HCT116 (cell line): ENCODE results near the gene PTCSC3. TPM values are rescaled to one million over a fixed set of nuclear protein-coding genes. Genes with fewer than 3 reads are reported as not detected.

Experiments
- ATAC-seq: fragments of 200-7000 bp; cut with Tn5 transposase; 2 replicates; pipeline ENCODE4 v1.9.1; 2020; ENCODE audit warnings: mild to moderate bottlenecking, moderate library complexity
- BruUV-seq: library from RNA; stranded (reverse); fragments of 400-500 nt; replicated peaks from 2 replicates; lab custom pipeline; 2021; lab: Mats Ljungman, UMichigan
- CTCF ChIA-PET: fragments of 300-600 bp; sonication (Branson Sonifier 250); formaldehyde crosslinking; loops from one replicate; lab custom pipeline; 2021; ENCODE audit warnings: antibody characterized with exemption; lab: Charles Lee
- POLR2A ChIA-PET: fragments of 300-600, 350-600 bp; sonication (Branson Sonifier 250); formaldehyde crosslinking; loops from one replicate; lab custom pipeline; 2021; ENCODE audit warnings: antibody characterized with exemption; lab: Charles Lee
- RAD21 ChIA-PET, 2 experiments: fragments of 300-600 bp; sonication (Branson Sonifier 250); formaldehyde crosslinking; loops; one replicate each; lab custom pipeline; 2023; ENCODE audit warnings: low total read pairs in 2 of 2; ENCODE audit not compliant: uncharacterized antibody in 2 of 2, unreplicated experiment in 2 of 2, low non-redundant PET in 1 of 2; lab: Charles Lee
- DNase-seq: peaks from one replicate; pipeline ENCODE4 v3.0.0-alpha.2; 2010; ENCODE audit warnings: low read depth, low spot score
- H2AFZ ChIP-seq: fragments of 200-600 bp; shearing (Covaris generic), sonication (generic); 2 replicates; pipeline ENCODE4 v1.6.1; 2017; ENCODE audit warnings: low read depth, mixed run types, mixed read lengths, antibody characterized with exemption, low read length; ENCODE audit not compliant: poor library complexity, severe bottlenecking
- H3K27ac ChIP-seq: 2 replicates; pipeline ENCODE4 v1.5.1; 2012; ENCODE audit warnings: low read depth, low read length
- H3K27me3 ChIP-seq: fragments of 200-600 bp; sonication (generic); 2 replicates; pipeline ENCODE4 v1.6.1; 2016; ENCODE audit warnings: mixed run types, low read length, mixed read lengths; ENCODE audit not compliant: insufficient read depth
- H3K36me3 ChIP-seq, 2 experiments: fragments of 200-500 bp in 1 of 2; fragments of 200-600 bp in 1 of 2; sonication (Bioruptor generic) in 1 of 2; sonication (generic) in 1 of 2; 2 replicates each; pipeline versions ENCODE4 v1.5.1 to v1.6.1; 2014 to 2016; ENCODE audit warnings: low read length in 2 of 2, inconsistent platforms in 1 of 2, mixed read lengths in 1 of 2, mixed run types in 1 of 2; ENCODE audit not compliant: insufficient read depth in 2 of 2, control insufficient read depth in 1 of 2
- H3K4me1 ChIP-seq, 2 experiments: fragments of 200-600 bp in 1 of 2; sonication (generic) in 1 of 2; 2 replicates each; pipeline versions ENCODE4 v1.5.1 to v1.6.1; 2012 to 2017; ENCODE audit warnings: low read length in 2 of 2, inconsistent platforms in 1 of 2, mild to moderate bottlenecking in 1 of 2, mixed read lengths in 1 of 2, mixed run types in 1 of 2, moderate library complexity in 1 of 2; ENCODE audit not compliant: insufficient read depth in 2 of 2, control insufficient read depth in 1 of 2
- H3K4me2 ChIP-seq: fragments of 200-600 bp; sonication (generic); 2 replicates; pipeline ENCODE4 v1.6.1; 2017; ENCODE audit warnings: mixed run types, low read length, mixed read lengths
- H3K4me3 ChIP-seq, 2 experiments: fragments of 200-600 bp in 1 of 2; sonication (generic) in 1 of 2; replicated peaks in 1 of 2; 2 replicates each; pipeline ENCODE4 v1.5.1; 2011 to 2016; ENCODE audit warnings: low read length in 2 of 2, control low read depth in 1 of 2, low read depth in 1 of 2, mild to moderate bottlenecking in 1 of 2, mixed read lengths in 1 of 2, mixed run types in 1 of 2
- H3K79me2 ChIP-seq: fragments of 200-600 bp; sonication (generic); 2 replicates; pipeline ENCODE4 v1.6.1; 2017; ENCODE audit warnings: mild to moderate bottlenecking, mixed run types, low read length, moderate library complexity, mixed read lengths; ENCODE audit not compliant: insufficient read depth
- H3K9ac ChIP-seq: fragments of 200-600 bp; sonication (generic); 2 replicates; pipeline ENCODE4 v1.6.1; 2016; ENCODE audit warnings: low read length, mixed read lengths
- H3K9me2 ChIP-seq: fragments of 200-600 bp; sonication (generic), shearing (Covaris generic); 2 replicates; pipeline ENCODE4 v1.6.1; 2017; ENCODE audit warnings: mixed run types, mild to moderate bottlenecking, moderate library complexity; ENCODE audit not compliant: insufficient read depth
- H3K9me3 ChIP-seq, 2 experiments: fragments of 200-500 bp in 1 of 2; fragments of 200-600 bp in 1 of 2; sonication (Bioruptor generic) in 1 of 2; sonication (generic) in 1 of 2; 2 replicates each; pipeline ENCODE4 v1.6.1; 2014 to 2017; ENCODE audit warnings: low read length in 2 of 2, mixed read lengths in 2 of 2, inconsistent platforms in 1 of 2, low read depth in 1 of 2, mild to moderate bottlenecking in 1 of 2, mixed run types in 1 of 2, moderate library complexity in 1 of 2; ENCODE audit not compliant: control insufficient read depth in 1 of 2, insufficient read depth in 1 of 2
- H4K20me1 ChIP-seq: fragments of 200-600 bp; sonication (generic), shearing (Covaris generic); 2 replicates; pipeline ENCODE4 v1.6.1; 2017; ENCODE audit warnings: mixed run types, mild to moderate bottlenecking, moderate library complexity; ENCODE audit not compliant: insufficient read depth
- CEBPB ChIP-seq: IDR thresholded peaks from 2 replicates; pipeline ENCODE4 v1.6.1; 2012; ENCODE audit warnings: low read depth
- ELF1 ChIP-seq: IDR thresholded peaks from 2 replicates; pipeline ENCODE4 v1.6.1; 2012; ENCODE audit warnings: low read depth, borderline replicate concordance
- EZH2 ChIP-seq: fragments of 200-600 bp; sonication (generic); IDR thresholded peaks from 2 replicates; pipeline ENCODE4 v1.6.1; 2017; ENCODE audit warnings: antibody characterized with exemption, mixed run types
- EZH2phosphoT487 ChIP-seq: fragments of 200-600 bp; IDR thresholded peaks from 2 replicates; pipeline ENCODE4 v1.6.1; 2018; ENCODE audit warnings: antibody characterized with exemption, borderline replicate concordance
- JUND ChIP-seq: IDR thresholded peaks from 2 replicates; pipeline ENCODE4 v1.6.1; 2012
- RAD21 ChIP-seq: IDR thresholded peaks from 2 replicates; pipeline ENCODE4 v1.6.1; 2012; ENCODE audit warnings: low read depth, mild to moderate bottlenecking
- REST ChIP-seq: IDR thresholded peaks from 2 replicates; pipeline ENCODE4 v1.6.1; 2012; ENCODE audit warnings: low read depth
- SIN3A ChIP-seq: IDR thresholded peaks from 2 replicates; pipeline ENCODE4 v1.6.1; 2012; ENCODE audit warnings: low read depth
- SP1 ChIP-seq: IDR thresholded peaks from 2 replicates; pipeline ENCODE4 v1.6.1; 2012; ENCODE audit warnings: low read depth
- SRF ChIP-seq: IDR thresholded peaks from 2 replicates; pipeline ENCODE4 v1.6.1; 2012; ENCODE audit warnings: low read depth
- TCF7L2 ChIP-seq: IDR thresholded peaks from 2 replicates; pipeline ENCODE4 v1.7.0; 2011; ENCODE audit warnings: borderline replicate concordance, inconsistent platforms; ENCODE audit not compliant: insufficient read depth, insufficient read length; ENCODE audit errors: extremely low read depth
- YY1 ChIP-seq: IDR thresholded peaks from 2 replicates; pipeline ENCODE4 v1.6.1; 2011; ENCODE audit warnings: low read length, low read depth, moderate library complexity, mild to moderate bottlenecking; ENCODE audit not compliant: insufficient replicate concordance; ENCODE audit errors: extremely low read depth
- ZFX ChIP-seq: fragments of 450-650 bp; IDR thresholded peaks from 2 replicates; pipeline ENCODE4 v1.6.1; 2017
- intact Hi-C: fragments of 100-400 bp; cut with micrococcal nuclease; formaldehyde crosslinking; loops from 2 replicates; pipeline ENCODE4 v1.10.0; 2022
- total RNA-seq: library from RNA; stranded (reverse); gene quantifications from one replicate; pipeline ENCODE4 v1.2.1, GENCODE V29; 2021; ENCODE audit not compliant: unreplicated experiment
- TF ChIP-seq, protein P1 (sequence below): IDR thresholded peaks from 2 replicates; pipeline ENCODE4 v1.6.1; 2012
- TF ChIP-seq, protein P2 (sequence below): IDR thresholded peaks from 2 replicates; pipeline ENCODE4 v1.6.1; 2011; ENCODE audit warnings: mild to moderate bottlenecking, low read length, moderate library complexity; ENCODE audit not compliant: insufficient replicate concordance; ENCODE audit errors: extremely low read depth
- TF ChIP-seq, protein P3 (sequence below): IDR thresholded peaks from 2 replicates; pipeline ENCODE4 v1.6.1; 2012

The PTCSC3 gene
- total RNA-seq, 1 experiment from 2014 or later = not detected

GRCh38 chr14:36183402-36183801 is 6.9 kb upstream of the PTCSC3 start:
- Histone ChIP-seq H3K27me3 (no peaks in the 10 kb centered on the region), H3K4me1 (no peaks in the 10 kb centered on the region), H3K4me2 (no peak overlapping the region), H3K27ac (no peak overlapping the region), H3K36me3 (no peaks in the 10 kb centered on the region), H3K9me3 (no peaks in the 10 kb centered on the region), H3K9ac (no peak overlapping the region), H2AFZ (no peak overlapping the region), H4K20me1 (no peaks in the 10 kb centered on the region), H3K4me3 (no peak overlapping the region), H3K9me2 (no peaks in the 10 kb centered on the region), H3K79me2 (no peaks in the 10 kb centered on the region)
- no TSS peak for BruUV-seq
- ATAC-seq (no peak), DNase-seq (no peak)
- ChIA-PET CTCF (no interaction called here), RAD21 (no interaction called here), POLR2A (no interaction called here)
- TF ChIP-seq YY1 (no peak), SP1 (no peak), ELF1 (no peak), JUND (no peak)
- intact Hi-C loops = no loop called here

DNA sequence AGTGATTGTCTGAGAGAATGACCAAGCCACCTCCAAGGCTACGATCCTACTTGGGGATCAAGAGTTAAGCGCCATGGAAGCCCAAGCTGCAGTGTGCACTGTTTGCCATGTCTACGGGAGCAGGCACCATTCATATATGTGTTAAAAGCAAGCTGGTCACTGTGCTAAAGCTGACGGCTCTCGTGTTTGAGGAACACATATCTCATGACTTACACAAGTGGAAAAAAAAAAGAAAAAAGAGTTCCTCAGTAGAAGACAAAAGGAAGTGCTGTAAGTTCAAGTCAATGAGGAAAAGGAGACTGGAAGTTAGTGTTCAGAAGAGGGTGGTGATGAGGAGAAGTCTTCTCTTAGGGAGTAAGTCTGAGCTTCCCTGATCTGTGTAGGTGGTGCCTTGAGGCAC is 4.9 kb upstream of the PTCSC3 start:
- POLR2A ChIA-PET = no interaction called here
- no peaks in the 10 kb centered on the region for H3K79me2 ChIP-seq
- DNase-seq (no peak), ATAC-seq (no peak)
- RAD21 ChIA-PET = no interaction called here
- BruUV-seq = no TSS peak
- H3K36me3 ChIP-seq = no peaks in the 10 kb centered on the region
- intact Hi-C loops = no loop called here
- no peaks in the 10 kb centered on the region for H3K9me3 ChIP-seq
- no peak overlapping the region for H3K4me3 ChIP-seq
- no peak overlapping the region for H3K9ac ChIP-seq
- no peaks in the 10 kb centered on the region for H3K27me3 ChIP-seq
- H3K4me1 ChIP-seq = no peaks in the 10 kb centered on the region
- H3K27ac ChIP-seq = no peak overlapping the region
- no peak overlapping the region for H2AFZ ChIP-seq
- no peaks in the 10 kb centered on the region for H4K20me1 ChIP-seq
- no peaks in the 10 kb centered on the region for H3K9me2 ChIP-seq
- CTCF ChIA-PET = no interaction called here
- H3K4me2 ChIP-seq = no peak overlapping the region
- TF ChIP-seq, protein P1, sequence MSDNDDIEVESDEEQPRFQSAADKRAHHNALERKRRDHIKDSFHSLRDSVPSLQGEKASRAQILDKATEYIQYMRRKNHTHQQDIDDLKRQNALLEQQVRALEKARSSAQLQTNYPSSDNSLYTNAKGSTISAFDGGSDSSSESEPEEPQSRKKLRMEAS = no peak
- TF ChIP-seq CEBPB (no peak), SP1 (no peak), EZH2 (no peak), REST (no peak), JUND (no peak), TCF7L2 (no peak), SIN3A (no peak), YY1 (no peak), ZFX (no peak), RAD21 (no peak), SRF (no peak), EZH2phosphoT487 (no peak)
- TF ChIP-seq, protein P2, sequence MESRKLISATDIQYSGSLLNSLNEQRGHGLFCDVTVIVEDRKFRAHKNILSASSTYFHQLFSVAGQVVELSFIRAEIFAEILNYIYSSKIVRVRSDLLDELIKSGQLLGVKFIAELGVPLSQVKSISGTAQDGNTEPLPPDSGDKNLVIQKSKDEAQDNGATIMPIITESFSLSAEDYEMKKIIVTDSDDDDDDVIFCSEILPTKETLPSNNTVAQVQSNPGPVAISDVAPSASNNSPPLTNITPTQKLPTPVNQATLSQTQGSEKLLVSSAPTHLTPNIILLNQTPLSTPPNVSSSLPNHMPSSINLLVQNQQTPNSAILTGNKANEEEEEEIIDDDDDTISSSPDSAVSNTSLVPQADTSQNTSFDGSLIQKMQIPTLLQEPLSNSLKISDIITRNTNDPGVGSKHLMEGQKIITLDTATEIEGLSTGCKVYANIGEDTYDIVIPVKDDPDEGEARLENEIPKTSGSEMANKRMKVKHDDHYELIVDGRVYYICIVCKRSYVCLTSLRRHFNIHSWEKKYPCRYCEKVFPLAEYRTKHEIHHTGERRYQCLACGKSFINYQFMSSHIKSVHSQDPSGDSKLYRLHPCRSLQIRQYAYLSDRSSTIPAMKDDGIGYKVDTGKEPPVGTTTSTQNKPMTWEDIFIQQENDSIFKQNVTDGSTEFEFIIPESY = no peak
- TF ChIP-seq, protein P3, sequence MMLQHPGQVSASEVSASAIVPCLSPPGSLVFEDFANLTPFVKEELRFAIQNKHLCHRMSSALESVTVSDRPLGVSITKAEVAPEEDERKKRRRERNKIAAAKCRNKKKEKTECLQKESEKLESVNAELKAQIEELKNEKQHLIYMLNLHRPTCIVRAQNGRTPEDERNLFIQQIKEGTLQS = no peak
